Right hindlimb (tissue), 1 donor: ENCODE measurements around the gene GYG1.
"Not testable (repeated sequence)": the region's sequence is repeated elsewhere in the genome, so short reads cannot be mapped to it uniquely, and the experiment has no call there.

Experiments used
- DNase-seq: peaks from one replicate; pipeline ENCODE4 v3.0.0-alpha.2; 2018

The GYG1 gene

GRCh38 chr3:148991219-148992026, at the start of gene GYG1:
Gene GYG1, plus strand, starts transcription at chr3:148991540. Its CDS starts 101 bp downstream, at chr3:148991641.
- peak; percentile 81 for DNase-seq

- DNase-seq, result no peak
Observed at GRCh38 chr3:148943506-148944205, 47.7 kb upstream of the GYG1 start.

GRCh38 chr3:148945116-148945515, 46.2 kb upstream of the GYG1 start:
- DNase-seq, result no peak

- no peak for DNase-seq
Observed at GRCh38 chr3:148948913-148949657, 42.3 kb upstream of the GYG1 start.

GRCh38 chr3:148950806-148951205, 40.5 kb upstream of the GYG1 start:
- no peak for DNase-seq

GRCh38 chr3:148951599-148952361, 39.6 kb upstream of the GYG1 start:
- DNase-seq, result no peak

GRCh38 chr3:148953094-148953493, 38.2 kb upstream of the GYG1 start:
- DNase-seq, result no peak

- no peak for DNase-seq
Observed at GRCh38 chr3:148954981-148955380, 36.4 kb upstream of the GYG1 start.

- peak; percentile 74 for DNase-seq
Observed at GRCh38 chr3:148955544-148956346, 35.6 kb upstream of the GYG1 start.

- DNase-seq, result no peak
Observed at GRCh38 chr3:148957586-148957985, 33.8 kb upstream of the GYG1 start.

GRCh38 chr3:148958696-148959095, 32.6 kb upstream of the GYG1 start:
- no peak for DNase-seq

- no peak for DNase-seq
Observed at GRCh38 chr3:148962513-148962912, 28.8 kb upstream of the GYG1 start.

GRCh38 chr3:148964809-148965208, 26.5 kb upstream of the GYG1 start:
- DNase-seq, result no peak

- no peak for DNase-seq
Observed at GRCh38 chr3:148968321-148968720, 23.0 kb upstream of the GYG1 start.

- no peak for DNase-seq
Observed at GRCh38 chr3:148970271-148970670, 21.1 kb upstream of the GYG1 start.

- DNase-seq, result no peak
Observed at GRCh38 chr3:148971401-148972163, 19.8 kb upstream of the GYG1 start.

- DNase-seq, result no peak
Observed at GRCh38 chr3:148974726-148975125, 16.6 kb upstream of the GYG1 start.

- peak; percentile 34 for DNase-seq
Observed at GRCh38 chr3:148975248-148975647, 16.1 kb upstream of the GYG1 start.

GRCh38 chr3:148975696-148976095, 15.6 kb upstream of the GYG1 start:
- no peak for DNase-seq

GRCh38 chr3:148981273-148981672, 10.1 kb upstream of the GYG1 start:
- no peak for DNase-seq

GRCh38 chr3:148987551-148987950, 3.8 kb upstream of the GYG1 start:
- DNase-seq, result not testable (repeated sequence)
